ENCODE results near the gene RTF2. TPM values are rescaled to one million over a fixed set of nuclear protein-coding genes. Genes with fewer than 3 reads are reported as not detected.

Gene RTF2
- total and polyA plus RNA-seq, 11 donors: 50.7 to 114 (median 86.2) TPM

- Histone ChIP-seq H3K4me1 (peaks cover 0 to 72% (median 24%) of the 10 kb centered on the region in 12 donors), H3K4me3 (no peak overlapping the region), H3K27me3 (no peaks in the 10 kb centered on the region), H3K36me3 (no peaks in the 10 kb centered on the region), H3K27ac (peak overlapping the region in 10 of 12 donors; percentile 6 to 77 (median 46)), H3K9me3 (no peaks in the 10 kb centered on the region)
- intact Hi-C loops (cut with DNase I): no loop called here
- 52 to 57% (median 53%) methylated on average over 9 of the region's 9 CpGs for WGBS, 4 donors
- TF ChIP-seq, protein P1, sequence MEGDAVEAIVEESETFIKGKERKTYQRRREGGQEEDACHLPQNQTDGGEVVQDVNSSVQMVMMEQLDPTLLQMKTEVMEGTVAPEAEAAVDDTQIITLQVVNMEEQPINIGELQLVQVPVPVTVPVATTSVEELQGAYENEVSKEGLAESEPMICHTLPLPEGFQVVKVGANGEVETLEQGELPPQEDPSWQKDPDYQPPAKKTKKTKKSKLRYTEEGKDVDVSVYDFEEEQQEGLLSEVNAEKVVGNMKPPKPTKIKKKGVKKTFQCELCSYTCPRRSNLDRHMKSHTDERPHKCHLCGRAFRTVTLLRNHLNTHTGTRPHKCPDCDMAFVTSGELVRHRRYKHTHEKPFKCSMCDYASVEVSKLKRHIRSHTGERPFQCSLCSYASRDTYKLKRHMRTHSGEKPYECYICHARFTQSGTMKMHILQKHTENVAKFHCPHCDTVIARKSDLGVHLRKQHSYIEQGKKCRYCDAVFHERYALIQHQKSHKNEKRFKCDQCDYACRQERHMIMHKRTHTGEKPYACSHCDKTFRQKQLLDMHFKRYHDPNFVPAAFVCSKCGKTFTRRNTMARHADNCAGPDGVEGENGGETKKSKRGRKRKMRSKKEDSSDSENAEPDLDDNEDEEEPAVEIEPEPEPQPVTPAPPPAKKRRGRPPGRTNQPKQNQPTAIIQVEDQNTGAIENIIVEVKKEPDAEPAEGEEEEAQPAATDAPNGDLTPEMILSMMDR (IDR thresholded peaks at IDR 0.05): no peak
- no peak for TF ChIP-seq POLR2A (IDR thresholded peaks at IDR 0.05)
- ATAC-seq (peak in 2 of 4 donors; percentile 15 to 43), DNase-seq (peak in 1 of 5 donors; percentile 14)
Measured at GRCh38 chr20:56422076-56422823, 46.2 kb upstream of the RTF2 start.

GRCh38 chr20:56422824-56423189 lies 45.6 kb upstream of the RTF2 start:
- no peak for TF ChIP-seq POLR2A (IDR thresholded peaks at IDR 0.05)
- Histone ChIP-seq H3K9me3 (no peaks in the 10 kb centered on the region), H3K4me1 (peaks cover 0 to 72% (median 23%) of the 10 kb centered on the region in 12 donors), H3K27ac (peak overlapping the region in 10 of 12 donors; percentile 16 to 77 (median 46)), H3K4me3 (no peak overlapping the region), H3K27me3 (no peaks in the 10 kb centered on the region), H3K36me3 (no peaks in the 10 kb centered on the region)
- peak in 1 of 5 donors; percentile 49 for DNase-seq
- intact Hi-C loops (cut with DNase I): no loop called here
- 23 to 32% (median 30%) methylated on average over 4 of the region's 4 CpGs for WGBS, 4 donors
- peak in 2 of 4 donors; percentile 30 to 47 for ATAC-seq

- TF ChIP-seq, protein P1 (IDR thresholded peaks at IDR 0.05): no peak
- no peak for TF ChIP-seq POLR2A (IDR thresholded peaks at IDR 0.05)
- Histone ChIP-seq H3K4me3 (no peak overlapping the region), H3K9me3 (no peaks in the 10 kb centered on the region), H3K27ac (peak overlapping the region in 9 of 12 donors; percentile 16 to 77 (median 46)), H3K27me3 (no peaks in the 10 kb centered on the region), H3K36me3 (no peaks in the 10 kb centered on the region), H3K4me1 (peaks cover 0 to 72% (median 20%) of the 10 kb centered on the region in 12 donors)
- ATAC-seq (no peak), DNase-seq (no peak)
- intact Hi-C loops (cut with DNase I): no loop called here
- WGBS, 4 donors: 95 to 100% (median 96%) methylated on average over 1 of the region's 1 CpG
Measured at GRCh38 chr20:56423211-56423610, 45.2 kb upstream of the RTF2 start.

GRCh38 chr20:56423886-56424285 lies 44.5 kb upstream of the RTF2 start:
- Histone ChIP-seq H3K27me3 (no peaks in the 10 kb centered on the region), H3K27ac (no peak overlapping the region), H3K9me3 (no peaks in the 10 kb centered on the region), H3K4me3 (no peak overlapping the region), H3K36me3 (no peaks in the 10 kb centered on the region), H3K4me1 (peaks cover 0 to 72% (median 17%) of the 10 kb centered on the region in 12 donors)
- DNase-seq (no peak), ATAC-seq (no peak)
- intact Hi-C loops (cut with DNase I): no loop called here
- WGBS, 4 donors: 41 to 56% (median 46%) methylated on average over 1 of the region's 1 CpG
- TF ChIP-seq, protein P1 (IDR thresholded peaks at IDR 0.05): no peak
- no peak for TF ChIP-seq POLR2A (IDR thresholded peaks at IDR 0.05)

All from heart left ventricle (tissue), 16 donors.